SU-DHL-6 (cell line): Measurements from ENCODE around the gene ACOT11.

ENCODE experiments used
- H2AFZ ChIP-seq: fragments of 200-600 bp; sonication (generic); 2 replicates; pipeline ENCODE4 v1.6.1; 2014; ENCODE audit warnings: low read depth, mild to moderate bottlenecking, moderate library complexity, mixed read lengths, antibody characterized with exemption, low read length; ENCODE audit not compliant: severe bottlenecking
- H3F3A ChIP-seq: fragments of 200-600 bp; shearing (Covaris generic); 2 replicates; pipeline ENCODE4 v1.6.0; 2016; ENCODE audit warnings: antibody characterized with exemption, mild to moderate bottlenecking; ENCODE audit not compliant: insufficient read depth
- H3K27ac ChIP-seq: fragments of 200-600 bp; sonication (generic); 2 replicates; pipeline ENCODE4 v1.5.1; 2016; ENCODE audit warnings: low read depth, mild to moderate bottlenecking, low read length, moderate library complexity, mixed read lengths
- H3K27me3 ChIP-seq: fragments of 200-600 bp; sonication (generic), shearing (Covaris generic); 2 replicates; pipeline ENCODE4 v1.6.0; 2014; ENCODE audit warnings: mild to moderate bottlenecking, low read length
- H3K36me3 ChIP-seq: fragments of 200-600 bp; sonication (generic); 2 replicates; pipeline ENCODE4 v1.6.1; 2014; ENCODE audit warnings: mild to moderate bottlenecking, low read length, mixed read lengths
- H3K4me2 ChIP-seq: fragments of 300-600, 200-600 bp; shearing (Covaris generic), sonication (generic); 2 replicates; pipeline ENCODE4 v1.6.0; 2014; ENCODE audit warnings: low read length, low read depth, mild to moderate bottlenecking; ENCODE audit not compliant: poor library complexity, severe bottlenecking
- H3K4me3 ChIP-seq: fragments of 200-600 bp; sonication (generic); 2 replicates; pipeline ENCODE4 v1.5.1; 2014; ENCODE audit warnings: antibody characterized with exemption, low read length, mild to moderate bottlenecking, mixed read lengths; ENCODE audit not compliant: insufficient read depth, poor library complexity, severe bottlenecking
- H3K79me2 ChIP-seq: fragments of 200-600 bp; sonication (generic); 2 replicates; pipeline ENCODE4 v1.6.1; 2014; ENCODE audit warnings: mild to moderate bottlenecking, low read length, moderate library complexity; ENCODE audit not compliant: insufficient read depth
- H3K9ac ChIP-seq: fragments of 200-600 bp; sonication (generic); 2 replicates; pipeline ENCODE4 v1.7.0; 2014; ENCODE audit warnings: mild to moderate bottlenecking, low read length
- H3K9me2 ChIP-seq: fragments of 200-600 bp; sonication (generic); replicated peaks from 2 replicates; pipeline ENCODE4 v1.6.1; 2014; ENCODE audit warnings: low read length; ENCODE audit not compliant: insufficient read depth
- H3K9me3 ChIP-seq: fragments of 200-600 bp; sonication (generic); 2 replicates; pipeline ENCODE4 v1.6.1; 2014; ENCODE audit warnings: low read length, mixed read lengths; ENCODE audit not compliant: insufficient read depth
- H4K20me1 ChIP-seq: fragments of 200-600 bp; sonication (generic); 2 replicates; pipeline ENCODE4 v1.6.1; 2014; ENCODE audit warnings: low read depth, mild to moderate bottlenecking, antibody characterized with exemption, low read length, moderate library complexity, mixed read lengths
- EZH2phosphoT487 ChIP-seq: fragments of 200-600 bp; sonication (generic), shearing (Covaris generic); conservative IDR thresholded peaks from 2 replicates; pipeline ENCODE4 v1.6.1; 2018; ENCODE audit warnings: mild to moderate bottlenecking, antibody characterized with exemption, low read length, moderate library complexity, mixed read lengths
- TF ChIP-seq, protein P1 (sequence below): fragments of 200-600 bp; sonication (generic); IDR thresholded peaks from one replicate; pipeline ENCODE4 v1.5.1; 2017; ENCODE audit warnings: antibody characterized with exemption, mild to moderate bottlenecking, low read length, moderate library complexity; ENCODE audit not compliant: insufficient read depth, poor library complexity, severe bottlenecking

Gene ACOT11

DNA sequence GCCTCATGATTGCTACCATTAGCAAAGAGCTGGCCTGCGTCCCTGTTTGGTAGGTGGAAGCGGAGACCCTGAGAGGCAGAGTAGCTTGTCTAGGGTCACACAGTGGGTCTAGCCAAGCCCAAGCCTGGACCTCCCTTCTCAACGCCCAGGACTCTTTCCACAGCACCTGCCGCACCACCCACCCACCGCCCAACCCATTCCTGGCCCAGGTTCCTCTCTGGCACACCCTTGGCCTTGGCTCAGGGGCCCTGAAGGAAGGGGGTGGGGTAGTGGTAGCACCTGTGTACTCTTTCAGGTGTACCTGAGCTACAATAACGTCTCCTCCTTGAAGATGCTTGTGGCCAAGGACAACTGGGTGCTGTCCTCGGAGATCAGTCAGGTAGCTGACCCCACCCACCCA is 56.0 kb downstream of the ACOT11 start:
- TF ChIP-seq, protein P1, sequence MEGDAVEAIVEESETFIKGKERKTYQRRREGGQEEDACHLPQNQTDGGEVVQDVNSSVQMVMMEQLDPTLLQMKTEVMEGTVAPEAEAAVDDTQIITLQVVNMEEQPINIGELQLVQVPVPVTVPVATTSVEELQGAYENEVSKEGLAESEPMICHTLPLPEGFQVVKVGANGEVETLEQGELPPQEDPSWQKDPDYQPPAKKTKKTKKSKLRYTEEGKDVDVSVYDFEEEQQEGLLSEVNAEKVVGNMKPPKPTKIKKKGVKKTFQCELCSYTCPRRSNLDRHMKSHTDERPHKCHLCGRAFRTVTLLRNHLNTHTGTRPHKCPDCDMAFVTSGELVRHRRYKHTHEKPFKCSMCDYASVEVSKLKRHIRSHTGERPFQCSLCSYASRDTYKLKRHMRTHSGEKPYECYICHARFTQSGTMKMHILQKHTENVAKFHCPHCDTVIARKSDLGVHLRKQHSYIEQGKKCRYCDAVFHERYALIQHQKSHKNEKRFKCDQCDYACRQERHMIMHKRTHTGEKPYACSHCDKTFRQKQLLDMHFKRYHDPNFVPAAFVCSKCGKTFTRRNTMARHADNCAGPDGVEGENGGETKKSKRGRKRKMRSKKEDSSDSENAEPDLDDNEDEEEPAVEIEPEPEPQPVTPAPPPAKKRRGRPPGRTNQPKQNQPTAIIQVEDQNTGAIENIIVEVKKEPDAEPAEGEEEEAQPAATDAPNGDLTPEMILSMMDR: no peak
- TF ChIP-seq EZH2phosphoT487: no peak
- Histone ChIP-seq H3K79me2 (no peaks in the 10 kb centered on the region), H4K20me1 (no peaks in the 10 kb centered on the region), H3K4me3 (no peak overlapping the region), H3K9ac (no peak overlapping the region), H3K27me3 (no peaks in the 10 kb centered on the region), H3K36me3 (no peaks in the 10 kb centered on the region), H3K9me2 (no peaks in the 10 kb centered on the region), H3K4me2 (no peak overlapping the region), H3K9me3 (no peaks in the 10 kb centered on the region), H3F3A (no peaks in the 10 kb centered on the region), H2AFZ (no peak overlapping the region), H3K27ac (no peak overlapping the region)

DNA sequence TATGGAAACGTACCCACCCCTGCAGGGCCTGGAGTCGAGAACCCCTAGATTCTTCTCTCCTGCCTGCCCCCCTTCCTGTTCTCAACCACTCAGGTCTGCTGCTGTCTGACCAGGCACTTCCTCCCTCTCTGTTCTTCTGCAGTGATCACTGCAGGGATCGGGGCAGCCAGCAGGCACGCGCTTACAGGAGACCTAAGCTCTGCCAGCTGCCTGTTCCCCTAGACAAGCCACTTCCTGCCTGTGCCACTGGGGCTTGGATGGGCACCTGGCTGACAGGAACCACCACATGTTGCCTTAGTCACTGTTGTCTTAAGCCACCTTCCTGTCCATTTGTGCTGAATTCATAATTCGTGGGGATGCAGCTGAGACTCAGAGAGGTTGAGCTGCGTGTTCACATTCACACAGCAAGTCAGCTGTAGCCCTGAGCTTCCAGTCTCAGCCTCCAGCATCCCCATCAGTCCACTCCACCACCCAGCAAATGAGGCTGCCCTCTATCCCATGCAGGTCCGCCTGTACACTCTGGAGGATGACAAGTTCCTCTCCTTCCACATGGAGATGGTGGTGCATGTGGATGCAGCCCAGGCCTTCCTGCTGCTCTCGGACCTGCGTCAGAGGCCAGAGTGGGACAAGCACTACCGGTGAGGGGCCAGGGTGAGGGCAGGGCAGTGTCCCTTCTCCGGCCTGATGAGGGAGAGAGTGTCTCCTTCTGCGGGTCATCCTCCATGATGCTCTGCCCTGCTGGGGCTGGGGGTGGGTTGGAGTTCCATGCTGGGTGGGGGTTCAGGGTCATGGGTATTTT is 56.7 kb downstream of the ACOT11 start:
- H3K36me3 ChIP-seq: no peaks in the 10 kb centered on the region
- no peaks in the 10 kb centered on the region for H3F3A ChIP-seq
- no peaks in the 10 kb centered on the region for H3K79me2 ChIP-seq
- H3K9me2 ChIP-seq: no peaks in the 10 kb centered on the region
- no peak overlapping the region for H3K27ac ChIP-seq
- H3K4me3 ChIP-seq: no peak overlapping the region
- TF ChIP-seq EZH2phosphoT487: no peak
- H3K4me2 ChIP-seq: no peak overlapping the region
- no peak overlapping the region for H3K9ac ChIP-seq
- H3K9me3 ChIP-seq: no peaks in the 10 kb centered on the region
- no peak overlapping the region for H2AFZ ChIP-seq
- no peaks in the 10 kb centered on the region for H3K27me3 ChIP-seq
- no peaks in the 10 kb centered on the region for H4K20me1 ChIP-seq

DNA sequence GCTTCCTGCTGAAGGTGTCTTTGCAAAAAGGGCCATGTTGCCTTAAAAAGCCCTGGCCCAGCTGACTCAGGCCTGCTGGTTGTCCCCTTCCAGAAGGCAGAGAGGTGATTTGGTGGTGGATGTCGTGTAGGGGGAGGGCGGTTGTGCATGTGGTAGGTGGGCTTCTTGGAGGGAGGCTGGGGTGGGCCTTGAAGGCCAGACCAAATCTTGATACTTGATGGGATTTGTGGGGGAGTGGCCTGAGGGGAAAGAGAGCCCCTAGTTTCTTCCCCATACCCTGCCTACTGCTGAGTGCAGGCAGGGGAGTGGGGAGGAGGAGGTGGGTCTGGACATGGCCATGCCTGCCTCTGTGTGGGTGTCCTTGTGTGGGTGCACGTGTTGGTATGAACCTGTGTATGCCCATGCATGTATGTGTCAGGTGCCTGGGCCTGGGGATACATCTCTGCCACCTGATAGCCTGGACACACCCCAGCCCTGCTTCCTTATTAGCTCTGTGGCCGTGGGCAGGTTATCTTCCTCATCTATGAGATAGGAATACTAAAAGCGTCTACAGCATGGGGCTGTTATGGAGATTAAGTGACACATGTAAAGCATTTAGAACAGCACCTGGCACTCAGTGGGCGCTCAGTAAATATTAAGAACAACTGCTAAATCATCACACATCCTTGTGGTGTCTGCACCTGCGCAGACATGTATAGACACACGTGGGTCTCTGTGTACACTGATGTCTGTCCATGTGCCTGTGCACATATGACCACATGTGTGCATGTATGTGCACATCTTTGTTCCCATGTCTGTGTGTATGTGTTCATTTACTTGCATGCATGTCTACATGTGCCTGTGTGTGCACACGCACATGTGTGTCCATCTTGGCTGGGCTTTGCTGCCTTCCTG is 58.3 kb downstream of the ACOT11 start:
- H3K9me3 ChIP-seq: no peaks in the 10 kb centered on the region
- H3K9ac ChIP-seq: no peak overlapping the region
- no peak overlapping the region for H2AFZ ChIP-seq
- no peaks in the 10 kb centered on the region for H3K27me3 ChIP-seq
- H3K4me3 ChIP-seq: no peak overlapping the region
- no peak overlapping the region for H3K4me2 ChIP-seq
- H3F3A ChIP-seq: no peaks in the 10 kb centered on the region
- no peak overlapping the region for H3K27ac ChIP-seq
- no peaks in the 10 kb centered on the region for H3K79me2 ChIP-seq
- H3K9me2 ChIP-seq: no peaks in the 10 kb centered on the region
- H4K20me1 ChIP-seq: no peaks in the 10 kb centered on the region
- H3K36me3 ChIP-seq: no peaks in the 10 kb centered on the region
- TF ChIP-seq EZH2phosphoT487: no peak
- TF ChIP-seq, protein P1: no peak
